HG02588 (cell line): Measurements from ENCODE around the gene TFDP1.

Source experiments
- ATAC-seq: cut with Tn5 transposase; IDR thresholded peaks from one replicate; pipeline ENCODE4 v1.9.1; 2021; ENCODE audit warnings: mild to moderate bottlenecking, moderate library complexity; ENCODE audit not compliant: unreplicated experiment

TFDP1 gene

GRCh38 chr13:113647351-113648215 lies 63.0 kb downstream of the TFDP1 start:
- ATAC-seq = no peak

GRCh38 chr13:113648216-113648610 lies 63.7 kb downstream of the TFDP1 start:
- no peak for ATAC-seq

GRCh38 chr13:113649212-113649611 lies 64.7 kb downstream of the TFDP1 start:
- no peak for ATAC-seq

GRCh38 chr13:113650275-113650674 lies 65.7 kb downstream of the TFDP1 start:
- ATAC-seq = no peak

- ATAC-seq = no peak
These were observed 66.2 kb downstream of the TFDP1 start for GRCh38 chr13:113650731-113651148.

GRCh38 chr13:113651511-113652403 lies 67.2 kb downstream of the TFDP1 start:
- no peak for ATAC-seq

GRCh38 chr13:113652404-113653263 lies 68.1 kb downstream of the TFDP1 start:
- no peak for ATAC-seq

- no peak for ATAC-seq
These were observed 69.0 kb downstream of the TFDP1 start for GRCh38 chr13:113653264-113654174.

GRCh38 chr13:113654175-113654560 lies 69.6 kb downstream of the TFDP1 start:
- no peak for ATAC-seq

- no peak for ATAC-seq
These were observed 70.2 kb downstream of the TFDP1 start for GRCh38 chr13:113654591-113655345.

GRCh38 chr13:113655346-113656002 lies 70.9 kb downstream of the TFDP1 start:
- no peak for ATAC-seq

GRCh38 chr13:113656003-113656588 lies 71.5 kb downstream of the TFDP1 start:
- no peak for ATAC-seq

- no peak for ATAC-seq
These were observed 72.5 kb downstream of the TFDP1 start for GRCh38 chr13:113656831-113657671.

GRCh38 chr13:113657851-113658741 lies 73.5 kb downstream of the TFDP1 start, which contains the start of gene ATP4B:
Gene ATP4B (minus strand): TSS chr13:113658198. CDS start chr13:113658144, 54 bp downstream.
- ATAC-seq = no peak

- no peak for ATAC-seq
These were observed 74.3 kb downstream of the TFDP1 start for GRCh38 chr13:113658836-113659235.

GRCh38 chr13:113659337-113659736 lies 74.8 kb downstream of the TFDP1 start:
- no peak for ATAC-seq
